Cerebellar nuclear complex (tissue), 1 donor: ENCODE measurements around the gene NKIRAS1.
A peak's percentile ranks its signal among the peaks of the same experiment; 100 is the strongest.

Experiments
- DNase-seq, 2 experiments: peaks; one replicate each; lab custom pipeline; 2025; lab: John Stamatoyannopoulos, UW

Gene NKIRAS1

GRCh38 chr3:23916886-23917678 lies at the start of gene NKIRAS1, which contains the start of gene RPL15:
Gene NKIRAS1, minus strand, starts transcription at chr3:23916990. Its CDS starts 6,086 bp downstream, at chr3:23910904.
Gene RPL15, plus strand, starts transcription at chr3:23917132. Its CDS starts 728 bp downstream, at chr3:23917860.
- peak; percentile 76 to 82 for DNase-seq

GRCh38 chr3:23966328-23966727 lies 49.5 kb upstream of the NKIRAS1 start:
- no peak for DNase-seq

DNA sequence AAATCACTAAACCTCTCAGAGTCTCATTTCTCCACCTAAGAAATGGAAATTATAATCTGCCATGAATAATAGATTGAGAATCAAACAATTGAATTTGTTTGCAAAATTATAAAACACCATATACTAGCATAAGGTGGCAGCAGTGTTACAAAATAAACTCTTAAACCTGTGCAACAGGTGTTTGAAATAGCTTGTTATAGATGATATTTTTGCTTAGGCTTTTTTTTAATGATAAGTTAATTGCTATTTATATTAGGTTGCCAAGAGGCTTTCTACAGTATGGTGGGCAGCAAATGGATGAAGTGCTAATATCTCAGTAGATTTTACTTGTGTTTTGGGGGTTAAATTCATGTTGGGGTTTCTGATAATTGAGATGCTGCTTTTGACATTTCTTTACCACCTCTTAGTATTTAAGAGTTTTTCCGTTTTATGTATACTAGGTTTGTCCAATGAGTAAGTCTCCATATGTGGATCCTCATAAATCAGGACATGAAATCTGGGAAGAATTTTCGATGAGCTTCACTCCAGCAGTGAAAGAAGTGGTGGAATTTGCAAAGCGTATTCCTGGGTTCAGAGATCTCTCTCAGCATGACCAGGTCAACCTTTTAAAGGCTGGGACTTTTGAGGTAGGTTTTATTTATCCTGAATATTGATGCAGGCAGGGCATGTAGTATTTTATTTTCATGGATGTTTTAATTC lies 47.9 kb upstream of the NKIRAS1 start:
- no peak for DNase-seq

DNA sequence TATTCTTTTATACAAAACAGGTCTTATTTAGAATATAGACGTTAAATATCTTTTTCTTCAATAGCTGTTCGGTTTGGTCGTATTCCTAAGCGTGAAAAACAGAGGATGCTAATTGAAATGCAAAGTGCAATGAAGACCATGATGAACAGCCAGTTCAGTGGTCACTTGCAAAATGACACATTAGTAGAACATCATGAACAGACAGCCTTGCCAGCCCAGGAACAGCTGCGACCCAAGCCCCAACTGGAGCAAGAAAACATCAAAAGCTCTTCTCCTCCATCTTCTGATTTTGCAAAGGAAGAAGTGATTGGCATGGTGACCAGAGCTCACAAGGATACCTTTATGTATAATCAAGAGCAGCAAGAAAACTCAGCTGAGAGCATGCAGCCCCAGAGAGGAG lies 45.1 kb upstream of the NKIRAS1 start:
- DNase-seq = no peak

- DNase-seq = no peak
Observed at GRCh38 chr3:23961066-23961465, 44.3 kb upstream of the NKIRAS1 start.

DNA sequence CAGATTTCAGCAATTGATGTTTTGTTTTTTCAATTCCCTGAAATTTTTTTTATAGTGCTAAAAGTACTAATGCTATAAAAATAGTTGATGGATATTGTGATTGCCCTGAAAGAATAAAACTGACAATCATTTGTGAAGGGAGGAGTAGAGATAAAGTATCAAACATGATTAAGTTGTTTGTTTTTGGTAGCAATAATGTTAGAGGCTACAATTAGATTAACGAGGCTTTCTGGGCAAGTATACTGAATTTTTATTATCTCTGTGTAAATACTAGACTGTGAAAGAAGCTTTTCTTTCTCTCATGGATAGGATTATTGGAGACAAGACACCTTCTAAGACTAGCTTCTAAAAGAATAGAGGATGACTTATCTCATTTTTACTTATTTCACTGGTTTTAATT lies 43.9 kb upstream of the NKIRAS1 start:
- no peak for DNase-seq

- no peak for DNase-seq
Observed at GRCh38 chr3:23959135-23959900, 42.5 kb upstream of the NKIRAS1 start.

DNA sequence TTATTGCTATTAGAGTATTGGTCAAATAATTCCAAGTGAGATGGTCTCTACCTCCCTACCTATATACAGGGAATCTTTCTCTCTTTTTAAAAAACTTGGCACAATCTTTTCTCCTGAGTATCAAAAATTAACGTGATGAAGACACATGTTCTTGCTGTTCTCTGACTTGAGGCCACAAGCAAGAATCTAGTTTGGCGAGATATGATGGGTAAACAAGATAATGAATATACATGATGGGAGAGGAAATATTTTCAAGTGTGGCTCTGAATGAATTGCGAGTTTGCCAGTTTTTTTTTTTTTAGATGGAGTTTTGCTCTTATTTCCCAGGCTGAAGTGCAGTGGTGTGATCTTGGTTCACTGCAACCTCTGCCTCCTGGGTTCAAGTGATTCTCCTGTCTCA lies 39.9 kb upstream of the NKIRAS1 start:
- no peak for DNase-seq

DNA sequence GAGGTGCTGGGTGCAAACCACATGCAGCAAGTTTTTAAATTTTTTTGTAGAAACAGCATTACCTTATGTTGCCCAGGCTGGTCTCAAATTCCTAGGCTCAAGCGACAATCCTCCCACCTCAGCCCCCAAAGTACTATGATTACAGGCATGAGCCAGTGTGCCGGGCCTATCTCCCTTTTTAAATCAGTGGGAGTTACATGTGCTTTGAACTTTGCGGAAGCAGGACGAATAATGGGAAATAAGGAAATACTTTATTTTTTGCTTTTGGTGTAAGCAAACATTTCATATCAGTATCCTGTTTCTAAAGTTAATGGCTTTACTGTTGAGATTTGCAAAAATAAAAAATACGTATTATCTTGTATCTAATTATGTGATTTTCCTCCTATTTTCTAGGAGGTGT lies 37.4 kb upstream of the NKIRAS1 start:
- no peak for DNase-seq

GRCh38 chr3:23953523-23953922 lies 36.7 kb upstream of the NKIRAS1 start:
- DNase-seq = no peak

DNA sequence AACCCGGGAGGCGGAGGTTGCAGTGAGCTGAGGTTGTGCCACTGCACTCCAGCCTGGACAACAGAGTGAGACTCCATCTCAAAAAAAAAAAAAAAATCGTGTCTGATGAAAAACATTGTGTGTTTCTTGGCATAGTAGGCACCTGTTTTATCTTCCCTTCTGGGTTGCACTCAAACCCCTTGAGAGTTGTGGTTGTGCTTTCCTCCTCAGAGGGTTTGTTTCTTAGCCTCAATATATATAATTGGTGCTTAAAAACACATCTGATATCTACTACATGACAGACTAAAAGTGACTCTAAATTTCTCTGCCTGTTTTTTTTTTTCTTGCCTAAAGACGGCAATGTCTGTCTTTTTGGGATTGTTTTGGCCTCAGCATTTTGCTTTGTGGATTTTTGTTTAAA lies 35.9 kb upstream of the NKIRAS1 start:
- no peak for DNase-seq

DNA sequence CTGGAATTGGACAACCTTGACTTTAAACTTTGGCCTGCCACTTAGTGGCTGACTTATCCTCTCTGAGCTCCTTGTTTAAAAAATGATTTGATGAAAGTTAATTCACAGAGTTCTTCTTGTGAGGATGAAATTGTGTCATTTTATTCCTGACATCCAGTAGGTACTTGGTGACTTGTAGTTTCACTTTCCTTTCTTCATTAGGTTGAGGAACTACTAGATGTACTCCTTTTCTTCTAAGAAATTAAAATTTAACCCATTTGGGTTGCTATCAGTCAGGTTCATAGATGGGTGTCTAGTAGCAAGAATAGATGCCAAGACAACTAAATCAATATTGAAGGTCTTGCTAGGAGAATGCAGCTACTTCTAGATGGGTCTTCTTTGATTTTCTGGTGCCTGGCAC lies 33.5 kb upstream of the NKIRAS1 start:
- no peak for DNase-seq

DNA sequence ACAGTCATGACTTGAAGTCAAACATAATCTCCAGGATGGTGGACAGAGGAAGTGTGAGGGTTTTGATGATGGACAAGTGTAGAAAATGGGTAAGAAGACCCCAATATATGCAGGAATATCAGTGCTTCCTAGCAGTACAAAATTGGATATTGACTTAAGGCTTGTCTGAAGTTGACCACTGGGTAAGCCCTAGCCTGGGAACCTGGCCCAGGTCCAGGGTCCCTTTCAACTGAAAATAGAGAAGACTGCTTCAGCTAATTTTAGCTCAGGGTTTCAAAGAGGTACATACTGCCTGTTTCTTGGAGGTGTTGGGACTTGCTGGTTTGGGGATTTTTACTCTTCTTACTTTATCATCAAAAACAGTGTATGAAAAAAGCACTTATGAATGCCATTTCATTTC lies 33.0 kb upstream of the NKIRAS1 start:
- DNase-seq = no peak

DNA sequence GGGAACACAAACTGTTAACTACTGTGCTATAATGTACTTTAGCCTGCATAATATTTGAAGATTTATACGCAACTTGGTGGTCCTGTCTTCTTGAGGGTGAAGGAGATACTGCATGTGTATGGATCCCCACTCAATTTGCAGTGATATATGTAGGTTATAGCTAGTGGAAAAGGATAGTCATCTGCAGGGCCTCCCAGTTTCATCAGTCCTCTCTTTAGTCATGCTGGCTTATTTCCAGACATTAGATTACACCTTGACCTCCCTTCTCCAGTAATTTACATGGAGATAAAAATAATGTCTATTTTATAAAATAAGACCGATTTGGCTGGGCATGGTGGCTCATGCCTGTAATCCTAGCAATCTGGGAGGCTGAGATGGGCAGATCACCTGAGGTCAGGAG lies 32.0 kb upstream of the NKIRAS1 start:
- DNase-seq = no peak

DNA sequence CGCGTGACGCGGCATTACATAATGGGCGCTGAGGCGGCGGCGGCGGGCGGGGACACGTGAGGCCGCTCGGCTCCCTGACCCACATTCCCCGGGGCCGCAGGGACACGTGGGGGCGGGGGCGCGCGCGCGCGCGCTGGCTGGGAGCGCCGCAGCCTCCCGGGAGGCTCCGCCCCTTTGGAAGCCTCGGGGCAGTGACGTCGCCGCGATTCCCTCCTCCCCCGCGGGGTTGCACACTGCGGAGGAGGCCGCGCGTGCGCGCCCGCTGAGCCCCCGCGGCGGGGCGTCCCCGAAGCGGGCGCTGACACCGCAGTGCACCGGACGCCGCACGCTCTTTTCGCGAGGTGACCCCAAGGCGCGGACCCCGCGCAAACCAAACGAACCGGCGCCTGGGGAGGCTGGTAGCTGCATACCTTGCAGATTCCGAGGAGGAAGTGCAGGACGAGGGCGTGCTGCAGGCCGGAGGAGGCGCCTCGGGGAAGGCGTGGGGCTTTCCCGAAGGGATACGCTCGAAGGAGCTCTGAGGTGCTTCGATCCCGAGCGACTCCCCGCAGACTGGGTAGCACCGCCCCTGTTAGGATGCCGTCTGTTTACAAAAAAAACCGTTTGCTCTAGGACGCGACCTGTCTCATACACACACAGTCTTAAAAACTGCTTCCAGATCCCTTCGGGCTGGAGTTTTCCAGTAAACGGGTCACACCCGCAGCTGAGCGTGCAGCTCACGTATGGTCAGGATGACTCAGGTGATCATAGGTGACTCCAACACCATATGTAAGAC lies 29.3 kb upstream of the NKIRAS1 start:
- DNase-seq = peak; percentile 69 to 72

DNA sequence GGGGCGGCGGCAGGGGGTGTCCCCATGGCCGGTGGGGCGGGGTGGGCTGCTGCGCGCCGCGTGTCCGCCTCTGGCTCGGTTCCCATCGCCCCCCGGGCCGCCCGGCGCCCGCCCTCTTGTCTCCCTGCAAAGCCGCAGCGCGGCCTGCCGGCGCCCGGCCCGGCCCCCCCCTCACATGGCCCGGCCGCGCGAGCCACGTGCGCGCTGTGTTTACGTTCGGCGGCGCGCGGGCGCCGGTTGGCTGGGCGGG lies 28.8 kb upstream of the NKIRAS1 start:
- DNase-seq = no peak

DNA sequence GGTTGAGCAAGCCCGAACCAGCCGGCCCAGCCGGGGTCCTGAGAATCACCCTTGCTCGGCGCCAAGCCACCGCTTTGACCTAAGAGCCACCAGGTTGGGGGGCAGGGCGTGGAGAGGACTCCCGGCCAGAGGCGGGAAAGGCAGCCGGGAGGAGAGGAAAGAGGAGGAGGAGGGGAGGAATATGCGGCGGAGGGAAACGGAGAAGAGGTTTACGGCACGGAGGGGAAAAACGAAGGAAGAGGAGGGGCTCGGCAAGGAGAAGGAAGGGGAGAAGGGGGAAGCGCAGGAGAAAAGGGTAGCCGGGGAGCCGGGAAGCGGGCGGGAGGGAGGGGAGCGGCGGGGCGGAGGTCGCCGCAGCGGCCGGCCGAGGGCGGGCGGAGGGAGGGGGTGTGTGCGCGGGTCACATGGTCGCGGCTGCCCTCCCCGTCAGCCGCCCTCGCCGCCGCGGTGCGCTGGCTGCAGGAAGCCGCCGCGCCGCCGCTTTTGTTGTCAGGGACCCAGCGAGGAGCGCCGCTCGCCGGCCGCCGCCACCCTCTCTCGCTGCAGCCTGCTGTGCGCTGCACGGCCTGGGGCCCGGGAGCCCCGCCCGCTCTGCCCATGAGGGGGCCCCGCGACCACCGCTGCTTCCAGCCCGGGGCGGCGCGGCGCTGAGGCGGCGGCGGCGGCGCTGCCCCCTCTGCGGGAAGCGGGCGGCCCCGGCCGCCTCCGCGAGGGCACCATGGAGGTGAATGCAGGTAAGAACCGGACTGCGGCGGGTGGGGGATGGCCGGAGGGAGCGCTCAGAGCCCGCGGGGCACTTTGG lies 28.3 kb upstream of the NKIRAS1 start, which contains the start of gene NR1D2:
NR1D2 (plus strand) TSS at position 426 of the 802 bp plus-strand sequence; CDS start at position 719, 293 bp downstream.
- DNase-seq = peak in 1 of 2 experiments; percentile 36

DNA sequence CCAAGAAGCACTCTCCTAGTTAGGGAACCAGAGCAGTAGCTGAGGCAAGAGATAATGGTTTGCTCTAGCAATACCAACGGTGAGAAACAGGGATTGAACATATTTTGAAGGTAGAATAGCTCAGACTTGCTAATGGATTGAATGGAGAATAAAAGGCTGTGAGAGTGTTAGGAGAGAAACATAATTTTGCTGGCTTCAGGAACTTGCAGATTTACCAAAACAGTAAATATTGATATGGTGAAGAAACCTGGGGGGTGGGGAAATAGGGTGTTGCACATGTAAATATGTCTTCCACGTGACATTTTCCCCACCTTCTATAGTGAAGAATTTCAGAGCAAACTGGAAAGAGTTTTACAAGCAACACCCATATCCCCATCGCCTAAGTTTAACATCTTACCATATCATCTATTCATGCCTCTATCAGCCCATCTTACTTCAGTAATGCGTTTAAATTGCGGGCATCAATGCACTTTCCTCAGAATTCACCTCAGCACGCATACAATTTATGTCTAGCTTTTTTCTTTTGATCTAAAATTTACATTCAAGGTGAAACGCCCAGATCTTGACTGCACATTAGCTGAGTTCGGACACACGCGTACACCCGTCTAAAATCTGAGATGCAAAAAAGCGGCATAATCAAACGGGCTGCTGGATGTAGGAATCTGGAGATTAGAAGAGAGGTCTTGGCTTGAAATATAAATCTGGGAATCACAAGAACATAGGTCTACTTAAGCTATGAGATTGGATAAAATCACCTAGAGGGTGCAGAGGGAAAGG lies 27.4 kb upstream of the NKIRAS1 start:
- no peak for DNase-seq

- DNase-seq = no peak
Observed at GRCh38 chr3:23942546-23942945, 25.8 kb upstream of the NKIRAS1 start.

DNA sequence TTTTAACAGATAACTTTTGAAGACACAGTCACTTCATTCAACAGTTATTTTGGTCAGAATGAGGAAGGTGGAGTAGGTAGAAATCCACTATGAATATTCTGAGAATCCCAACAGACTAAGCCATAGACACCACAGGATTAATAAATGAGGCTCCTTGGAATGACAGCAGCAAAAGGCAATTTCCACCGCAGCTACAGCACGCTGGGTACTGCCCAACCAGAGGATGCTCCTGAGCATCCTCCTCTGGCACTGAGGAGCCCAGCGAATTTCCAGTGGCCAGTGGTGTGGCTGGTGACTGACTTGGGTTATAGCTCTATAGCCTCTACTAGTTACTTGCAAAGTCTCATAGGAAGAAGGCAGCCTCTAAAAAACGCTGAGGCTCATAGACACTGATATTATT lies 24.6 kb upstream of the NKIRAS1 start:
- no peak for DNase-seq
